HepG2 (cell line): Measurements from ENCODE around the gene BLOC1S1. TPM values are rescaled to one million over a fixed set of nuclear protein-coding genes. Genes with fewer than 3 reads are reported as not detected.

Experiments
- BRD4 ChIP-seq: sonication (generic); formaldehyde crosslinking; IDR thresholded peaks from 2 replicates; pipeline ENCODE4 v1.4.0; 2020; ENCODE audit warnings: missing genetic modification reagents
- EED ChIP-seq: sonication (generic); formaldehyde crosslinking; IDR thresholded peaks from 2 replicates; pipeline ENCODE4 v1.5.0; 2020; ENCODE audit warnings: mild to moderate bottlenecking, missing genetic modification reagents
- ISX ChIP-seq: sonication (generic); formaldehyde crosslinking; conservative IDR thresholded peaks from 2 replicates; pipeline ENCODE4 v1.5.0; 2020; ENCODE audit warnings: missing genetic modification reagents
- KDM6A ChIP-seq: IDR thresholded peaks from 2 replicates; pipeline ENCODE4 v1.6.1; 2016; ENCODE audit warnings: low read depth
- MAF1 ChIP-seq: sonication (generic); formaldehyde crosslinking; IDR thresholded peaks from 2 replicates; pipeline ENCODE4 v1.5.0; 2020; ENCODE audit warnings: missing genetic modification reagents, borderline replicate concordance
- MLXIP ChIP-seq: sonication (generic); formaldehyde crosslinking; IDR thresholded peaks from 2 replicates; pipeline ENCODE4 v1.9.0; 2021; ENCODE audit warnings: missing genetic modification reagents, borderline replicate concordance
- MTF1 ChIP-seq: sonication (generic); formaldehyde crosslinking; IDR thresholded peaks from 2 replicates; pipeline ENCODE4 v1.5.0; 2020; ENCODE audit warnings: missing genetic modification reagents
- NBN ChIP-seq: fragments of 450-650 bp; conservative IDR thresholded peaks from 2 replicates; pipeline ENCODE4 v1.6.1; 2017
- NKX3-1 ChIP-seq: sonication (generic); formaldehyde crosslinking; IDR thresholded peaks from 2 replicates; pipeline ENCODE4 v1.5.0; 2020; ENCODE audit warnings: missing genetic modification reagents
- RNF2 ChIP-seq: fragments of 450-650 bp; conservative IDR thresholded peaks from 2 replicates; pipeline ENCODE4 v1.6.1; 2016; ENCODE audit warnings: low read depth
- ZBTB39 ChIP-seq: sonication (generic); formaldehyde crosslinking; IDR thresholded peaks from 2 replicates; pipeline ENCODE4 v1.5.0; 2020; ENCODE audit warnings: missing genetic modification reagents
- ZNF496 ChIP-seq: sonication (generic); formaldehyde crosslinking; IDR thresholded peaks from 2 replicates; pipeline ENCODE4 v1.8.1; 2023; ENCODE audit warnings: mild to moderate bottlenecking, moderate library complexity, missing genetic modification reagents; ENCODE audit not compliant: insufficient replicate concordance
- ZNF574 ChIP-seq: sonication (generic); formaldehyde crosslinking; IDR thresholded peaks from 2 replicates; pipeline ENCODE4 v1.4.0; 2020; ENCODE audit warnings: missing genetic modification reagents
- ZNF781 ChIP-seq: sonication (generic); formaldehyde crosslinking; IDR thresholded peaks from 2 replicates; pipeline ENCODE4 v1.5.1; 2020; ENCODE audit warnings: borderline replicate concordance, mild to moderate bottlenecking, missing genetic modification reagents; ENCODE audit errors: not compliant biosample characterization
- polyA plus RNA-seq, 8 experiments: library from polyadenylated mRNA; depleted of rRNA in 3 of 8; stranded (reverse) in 7 of 8; unstranded in 1 of 8; fragments of >200 nt; fragmentation: Illumina TruSeq in 4 of 8; extraction: Trizol in 4 of 8; gene quantifications; 2 replicates each; pipeline versions ENCODE4 v1.2.1 to v1.2.3, GENCODE V29; 2011 to 2016; ENCODE audit warnings: low read depth in 4 of 8, missing spikeins in 1 of 8, mixed read lengths in 1 of 8; ENCODE audit not compliant: insufficient read depth in 1 of 8
- total RNA-seq, 5 experiments: library from RNA; depleted of rRNA; stranded (reverse); fragments of >200 nt; fragmentation: Illumina TruSeq; extraction: Trizol; gene quantifications; 2 replicates each; pipeline ENCODE4 v1.2.3, GENCODE V29; 2016; ENCODE audit warnings: low read depth in 1 of 5
- TF ChIP-seq, protein P1 (sequence below): sonication (generic); formaldehyde crosslinking; conservative IDR thresholded peaks from 2 replicates; pipeline ENCODE4 v1.8.0; 2022; ENCODE audit warnings: missing genetic modification reagents
- TF ChIP-seq, protein P2 (sequence below): sonication (generic); formaldehyde crosslinking; IDR thresholded peaks from 2 replicates; pipeline ENCODE4 v1.4.0; 2020; ENCODE audit warnings: missing genetic modification reagents
- TF ChIP-seq, protein P3 (sequence below): sonication (generic); formaldehyde crosslinking; IDR thresholded peaks from 2 replicates; pipeline ENCODE4 v1.8.1; 2022; ENCODE audit warnings: mild to moderate bottlenecking, missing genetic modification reagents

The BLOC1S1 gene
- total and polyA plus RNA-seq, 2 of the 13 experiments (the other 11 are each of a cell fraction or from before 2014, with no cell fraction given) = 55.1 to 95.3 TPM

- TF ChIP-seq ZBTB39 (CRISPR knock-in tag) (no peak), ZNF781 (CRISPR knock-in tag) (no peak), EED (CRISPR knock-in tag) (0 out of 2 replicates have a peak, but pooled peaks have one; percentile 53), RNF2 (peak; percentile 77; the same call in 1 of the 2 replicates), NBN (no peak), ZNF574 (CRISPR knock-in tag) (peak; percentile 81), BRD4 (CRISPR knock-in tag) (no peak), ZNF496 (CRISPR knock-in tag) (no peak), ISX (CRISPR knock-in tag) (no peak), NKX3-1 (CRISPR knock-in tag) (no peak), MTF1 (CRISPR knock-in tag) (no peak), MLXIP (CRISPR knock-in tag) (no peak), MAF1 (CRISPR knock-in tag) (no peak), KDM6A (CRISPR knock-in tag) (no peak)
- TF ChIP-seq, protein P1, sequence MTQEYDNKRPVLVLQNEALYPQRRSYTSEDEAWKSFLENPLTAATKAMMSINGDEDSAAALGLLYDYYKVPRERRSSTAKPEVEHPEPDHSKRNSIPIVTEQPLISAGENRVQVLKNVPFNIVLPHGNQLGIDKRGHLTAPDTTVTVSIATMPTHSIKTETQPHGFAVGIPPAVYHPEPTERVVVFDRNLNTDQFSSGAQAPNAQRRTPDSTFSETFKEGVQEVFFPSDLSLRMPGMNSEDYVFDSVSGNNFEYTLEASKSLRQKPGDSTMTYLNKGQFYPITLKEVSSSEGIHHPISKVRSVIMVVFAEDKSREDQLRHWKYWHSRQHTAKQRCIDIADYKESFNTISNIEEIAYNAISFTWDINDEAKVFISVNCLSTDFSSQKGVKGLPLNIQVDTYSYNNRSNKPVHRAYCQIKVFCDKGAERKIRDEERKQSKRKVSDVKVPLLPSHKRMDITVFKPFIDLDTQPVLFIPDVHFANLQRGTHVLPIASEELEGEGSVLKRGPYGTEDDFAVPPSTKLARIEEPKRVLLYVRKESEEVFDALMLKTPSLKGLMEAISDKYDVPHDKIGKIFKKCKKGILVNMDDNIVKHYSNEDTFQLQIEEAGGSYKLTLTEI (CRISPR knock-in tag) = no peak
- TF ChIP-seq, protein P2, sequence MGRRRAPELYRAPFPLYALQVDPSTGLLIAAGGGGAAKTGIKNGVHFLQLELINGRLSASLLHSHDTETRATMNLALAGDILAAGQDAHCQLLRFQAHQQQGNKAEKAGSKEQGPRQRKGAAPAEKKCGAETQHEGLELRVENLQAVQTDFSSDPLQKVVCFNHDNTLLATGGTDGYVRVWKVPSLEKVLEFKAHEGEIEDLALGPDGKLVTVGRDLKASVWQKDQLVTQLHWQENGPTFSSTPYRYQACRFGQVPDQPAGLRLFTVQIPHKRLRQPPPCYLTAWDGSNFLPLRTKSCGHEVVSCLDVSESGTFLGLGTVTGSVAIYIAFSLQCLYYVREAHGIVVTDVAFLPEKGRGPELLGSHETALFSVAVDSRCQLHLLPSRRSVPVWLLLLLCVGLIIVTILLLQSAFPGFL = no peak
- TF ChIP-seq, protein P3, sequence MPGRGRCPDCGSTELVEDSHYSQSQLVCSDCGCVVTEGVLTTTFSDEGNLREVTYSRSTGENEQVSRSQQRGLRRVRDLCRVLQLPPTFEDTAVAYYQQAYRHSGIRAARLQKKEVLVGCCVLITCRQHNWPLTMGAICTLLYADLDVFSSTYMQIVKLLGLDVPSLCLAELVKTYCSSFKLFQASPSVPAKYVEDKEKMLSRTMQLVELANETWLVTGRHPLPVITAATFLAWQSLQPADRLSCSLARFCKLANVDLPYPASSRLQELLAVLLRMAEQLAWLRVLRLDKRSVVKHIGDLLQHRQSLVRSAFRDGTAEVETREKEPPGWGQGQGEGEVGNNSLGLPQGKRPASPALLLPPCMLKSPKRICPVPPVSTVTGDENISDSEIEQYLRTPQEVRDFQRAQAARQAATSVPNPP (CRISPR knock-in tag) = no peak
Measured at GRCh38 chr12:55715833-55716581, at the start of gene BLOC1S1 (continued).
